ENCODE measurements around the gene NANP. TPM values are rescaled to one million over a fixed set of nuclear protein-coding genes. Genes with fewer than 3 reads are reported as not detected.

NANP gene
- total RNA-seq, 1 experiment from 2014 or later, result 7.3 TPM

GRCh38 chr20:25644814-25645213, 21.0 kb upstream of the NANP start:
- in situ Hi-C loops (cut with HindIII; ENCODE audit: low pct_unique_long_range_greater_than_20kb, low sequenced_read_pairs), result no loop called here
- intact Hi-C loops (cut with micrococcal nuclease; ENCODE audit: unreplicated experiment), result no loop called here
- no TSS peak for BruUV-seq (replicated peaks)
- Histone ChIP-seq H3K27ac (ENCODE audit: low read length) (no peak overlapping the region), H3K4me1 (ENCODE audit: control insufficient read depth, insufficient read depth, low read length) (no peaks in the 10 kb centered on the region), H3K4me3 (ENCODE audit: low read depth in 2 of 2, low read length in 2 of 2) (no peak overlapping the region), H3K36me3 (ENCODE audit: control insufficient read depth, insufficient read depth, low read length) (peaks cover 2% of the 10 kb centered on the region; the same call in 1 of the 2 replicates), H3K9me3 (ENCODE audit: control insufficient read depth, insufficient read depth, low read depth, low read length) (no peaks in the 10 kb centered on the region), H3K27me3 (ENCODE audit: control insufficient read depth, insufficient read depth, low read length) (no peaks in the 10 kb centered on the region)
- DNase-seq (ENCODE audit: low read depth, low spot score) (no peak), ATAC-seq (no peak)
- TF ChIP-seq SIN3A (IDR thresholded peaks at IDR 0.05; ENCODE audit: borderline replicate concordance, insufficient read depth, low read depth, low read length) (no peak), CTCF (IDR thresholded peaks at IDR 0.05) (no peak), POLR2AphosphoS5 (IDR thresholded peaks at IDR 0.05; ENCODE audit: low read depth, low read length) (no peak), REST (IDR thresholded peaks at IDR 0.05; ENCODE audit: insufficient read depth in 1 of 2, low read depth in 2 of 2, low read length in 1 of 2) (no peak), TCF7L2 (IDR thresholded peaks at IDR 0.05; ENCODE audit: low read depth, low read length) (no peak)
- ChIA-PET CTCF (no interaction called here), POLR2A (no interaction called here)

- H3K36me3 ChIP-seq (ENCODE audit: control insufficient read depth, insufficient read depth, low read length), result peaks cover 2% of the 10 kb centered on the region; the same call in 1 of the 2 replicates
- TF ChIP-seq CTCF (IDR thresholded peaks at IDR 0.05), result no peak
- no peak for TF ChIP-seq TCF7L2 (IDR thresholded peaks at IDR 0.05; ENCODE audit: low read depth, low read length)
- TF ChIP-seq REST (IDR thresholded peaks at IDR 0.05; ENCODE audit: insufficient read depth in 1 of 2, low read depth in 2 of 2, low read length in 1 of 2), result no peak
- no peak for TF ChIP-seq POLR2AphosphoS5 (IDR thresholded peaks at IDR 0.05; ENCODE audit: low read depth, low read length)
- no peak for TF ChIP-seq SIN3A (IDR thresholded peaks at IDR 0.05; ENCODE audit: borderline replicate concordance, insufficient read depth, low read depth, low read length)
- ChIA-PET CTCF (no interaction called here), POLR2A (interaction anchor here (0.6 kb wide), 1 partner anchor 454 kb away, joined by 3 read pairs; no protein-coding TSS in a partner anchor)
- H3K9me3 ChIP-seq (ENCODE audit: control insufficient read depth, insufficient read depth, low read depth, low read length), result no peaks in the 10 kb centered on the region
- no peaks in the 10 kb centered on the region for H3K27me3 ChIP-seq (ENCODE audit: control insufficient read depth, insufficient read depth, low read length)
- H3K27ac ChIP-seq (ENCODE audit: low read length), result no peak overlapping the region
- BruUV-seq (replicated peaks), result no TSS peak
- ATAC-seq, result no peak
- intact Hi-C loops (cut with micrococcal nuclease; ENCODE audit: unreplicated experiment), result no loop called here
- in situ Hi-C loops (cut with HindIII; ENCODE audit: low pct_unique_long_range_greater_than_20kb, low sequenced_read_pairs), result no loop called here
- no peaks in the 10 kb centered on the region for H3K4me1 ChIP-seq (ENCODE audit: control insufficient read depth, insufficient read depth, low read length)
- no peak overlapping the region for H3K4me3 ChIP-seq (ENCODE audit: low read depth in 2 of 2, low read length in 2 of 2)
- no peak for DNase-seq (ENCODE audit: low read depth, low spot score)
These were observed 19.9 kb upstream of the NANP start for GRCh38 chr20:25643716-25644115.

All from Panc1 (cell line).